A673 (cell line): ENCODE measurements around the gene LIMA1. TPM values are rescaled to one million over a fixed set of nuclear protein-coding genes. Genes with fewer than 3 reads are reported as not detected.

ENCODE experiments used
- BruUV-seq: library from RNA; stranded (reverse); fragments of 400-500 nt; replicated peaks from 2 replicates; lab custom pipeline; 2021; lab: Mats Ljungman, UMichigan
- CTCF ChIA-PET: fragments of 300-600 bp; sonication (Branson Sonifier 250); formaldehyde crosslinking; loops from one replicate; lab custom pipeline; 2022; ENCODE audit warnings: antibody characterized with exemption; lab: Charles Lee
- POLR2A ChIA-PET: fragments of 300-600 bp; sonication (Branson Sonifier 250); formaldehyde crosslinking; loops from one replicate; lab custom pipeline; 2022; ENCODE audit warnings: antibody characterized with exemption; ENCODE audit not compliant: low non-redundant PET; lab: Charles Lee
- DNase-seq: peaks from one replicate; pipeline ENCODE4 v3.0.0-alpha.2; 2015; ENCODE audit warnings: low spot score
- H3K27ac ChIP-seq: fragments of 200-600 bp; sonication (generic); 2 replicates; pipeline ENCODE4 v1.5.1; 2016; ENCODE audit warnings: mixed run types, low read depth, mild to moderate bottlenecking, mixed read lengths, antibody characterized with exemption, low read length; ENCODE audit not compliant: poor library complexity, severe bottlenecking
- H3K27me3 ChIP-seq: fragments of 200-600 bp; sonication (generic); replicated peaks from 2 replicates; pipeline ENCODE4 v1.6.1; 2017; ENCODE audit warnings: mixed run types, low read depth, mild to moderate bottlenecking, mixed read lengths, antibody characterized with exemption, low read length; ENCODE audit not compliant: insufficient read depth, poor library complexity
- H3K36me3 ChIP-seq: fragments of 200-600 bp; sonication (generic); 2 replicates; pipeline ENCODE4 v1.6.1; 2016; ENCODE audit warnings: mixed run types, mild to moderate bottlenecking, mixed read lengths, antibody characterized with exemption, low read length; ENCODE audit not compliant: insufficient read depth, poor library complexity, severe bottlenecking
- H3K4me1 ChIP-seq: fragments of 200-600 bp; sonication (generic); 2 replicates; pipeline ENCODE4 v1.6.1; 2017; ENCODE audit warnings: mixed run types, mild to moderate bottlenecking, mixed read lengths, antibody characterized with exemption, low read length; ENCODE audit not compliant: insufficient read depth, poor library complexity, severe bottlenecking
- H3K4me3 ChIP-seq: fragments of 200-600 bp; sonication (generic); 2 replicates; pipeline ENCODE4 v1.5.1; 2016; ENCODE audit warnings: low read depth, mixed run types, mild to moderate bottlenecking, mixed read lengths, low read length; ENCODE audit not compliant: poor library complexity, severe bottlenecking
- H3K9me3 ChIP-seq: fragments of 200-600 bp; sonication (generic); 2 replicates; pipeline ENCODE4 v1.6.1; 2016; ENCODE audit warnings: mixed run types, low read depth, mild to moderate bottlenecking, mixed read lengths, antibody characterized with exemption, low read length; ENCODE audit not compliant: poor library complexity, severe bottlenecking
- EZH2 ChIP-seq: fragments of 200-600 bp; sonication (generic); IDR thresholded peaks from 2 replicates; pipeline ENCODE4 v1.6.1; 2017; ENCODE audit warnings: borderline replicate concordance, low read depth, mild to moderate bottlenecking, mixed read lengths, antibody characterized with exemption, low read length; ENCODE audit not compliant: poor library complexity, severe bottlenecking
- intact Hi-C: fragments of 100-400 bp; cut with micrococcal nuclease; formaldehyde crosslinking; loops from one replicate; pipeline ENCODE4 v1.10.0; 2022; ENCODE audit not compliant: unreplicated experiment
- total RNA-seq: library from RNA; stranded (reverse); gene quantifications from 2 replicates; pipeline ENCODE4 v1.2.3, GENCODE V29; 2021
- TF ChIP-seq, protein P1 (sequence below): fragments of 300-800, 200-600 bp; sonication (generic); conservative IDR thresholded peaks from 2 replicates; pipeline ENCODE4 v1.5.1; 2017; ENCODE audit warnings: low read depth, mild to moderate bottlenecking, antibody characterized with exemption, low read length, moderate library complexity, mixed read lengths

Gene LIMA1
- total RNA-seq, 1 experiment from 2014 or later = 77.6 TPM

DNA sequence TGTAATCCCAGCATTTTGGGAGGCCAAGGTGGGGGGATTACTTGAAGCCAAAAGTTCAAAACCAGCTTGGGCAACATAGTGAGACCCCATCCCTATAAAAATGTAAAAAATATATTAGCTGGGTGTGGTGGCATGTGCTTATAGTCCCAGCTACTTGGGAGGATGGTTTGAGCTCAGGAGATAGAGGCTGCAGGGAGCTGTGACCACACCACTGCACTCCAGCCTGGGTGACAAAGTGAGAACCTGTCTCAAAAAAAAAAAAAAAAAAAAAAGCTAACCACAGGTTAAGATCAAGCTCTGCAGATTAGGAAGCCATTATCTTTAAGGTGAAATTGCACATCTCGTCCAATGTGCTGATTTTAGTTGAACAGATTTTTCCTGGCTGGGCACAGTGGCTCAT lies 92.5 kb downstream of the LIMA1 start:
- DNase-seq = no peak
- BruUV-seq = no TSS peak
- Histone ChIP-seq H3K4me1 (peaks cover 43% of the 10 kb centered on the region), H3K27ac (no peak overlapping the region), H3K4me3 (no peak overlapping the region), H3K36me3 (peaks cover 29% of the 10 kb centered on the region), H3K27me3 (no peaks in the 10 kb centered on the region), H3K9me3 (no peaks in the 10 kb centered on the region)
- intact Hi-C loops = no loop called here
- POLR2A ChIA-PET = no interaction called here
- CTCF ChIA-PET = interaction anchor here (0.6 kb wide), 1 partner anchor 80 kb away, joined by 7 read pairs; no protein-coding TSS in a partner anchor
- TF ChIP-seq, protein P1, sequence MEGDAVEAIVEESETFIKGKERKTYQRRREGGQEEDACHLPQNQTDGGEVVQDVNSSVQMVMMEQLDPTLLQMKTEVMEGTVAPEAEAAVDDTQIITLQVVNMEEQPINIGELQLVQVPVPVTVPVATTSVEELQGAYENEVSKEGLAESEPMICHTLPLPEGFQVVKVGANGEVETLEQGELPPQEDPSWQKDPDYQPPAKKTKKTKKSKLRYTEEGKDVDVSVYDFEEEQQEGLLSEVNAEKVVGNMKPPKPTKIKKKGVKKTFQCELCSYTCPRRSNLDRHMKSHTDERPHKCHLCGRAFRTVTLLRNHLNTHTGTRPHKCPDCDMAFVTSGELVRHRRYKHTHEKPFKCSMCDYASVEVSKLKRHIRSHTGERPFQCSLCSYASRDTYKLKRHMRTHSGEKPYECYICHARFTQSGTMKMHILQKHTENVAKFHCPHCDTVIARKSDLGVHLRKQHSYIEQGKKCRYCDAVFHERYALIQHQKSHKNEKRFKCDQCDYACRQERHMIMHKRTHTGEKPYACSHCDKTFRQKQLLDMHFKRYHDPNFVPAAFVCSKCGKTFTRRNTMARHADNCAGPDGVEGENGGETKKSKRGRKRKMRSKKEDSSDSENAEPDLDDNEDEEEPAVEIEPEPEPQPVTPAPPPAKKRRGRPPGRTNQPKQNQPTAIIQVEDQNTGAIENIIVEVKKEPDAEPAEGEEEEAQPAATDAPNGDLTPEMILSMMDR = no peak
- TF ChIP-seq EZH2 = no peak

DNA sequence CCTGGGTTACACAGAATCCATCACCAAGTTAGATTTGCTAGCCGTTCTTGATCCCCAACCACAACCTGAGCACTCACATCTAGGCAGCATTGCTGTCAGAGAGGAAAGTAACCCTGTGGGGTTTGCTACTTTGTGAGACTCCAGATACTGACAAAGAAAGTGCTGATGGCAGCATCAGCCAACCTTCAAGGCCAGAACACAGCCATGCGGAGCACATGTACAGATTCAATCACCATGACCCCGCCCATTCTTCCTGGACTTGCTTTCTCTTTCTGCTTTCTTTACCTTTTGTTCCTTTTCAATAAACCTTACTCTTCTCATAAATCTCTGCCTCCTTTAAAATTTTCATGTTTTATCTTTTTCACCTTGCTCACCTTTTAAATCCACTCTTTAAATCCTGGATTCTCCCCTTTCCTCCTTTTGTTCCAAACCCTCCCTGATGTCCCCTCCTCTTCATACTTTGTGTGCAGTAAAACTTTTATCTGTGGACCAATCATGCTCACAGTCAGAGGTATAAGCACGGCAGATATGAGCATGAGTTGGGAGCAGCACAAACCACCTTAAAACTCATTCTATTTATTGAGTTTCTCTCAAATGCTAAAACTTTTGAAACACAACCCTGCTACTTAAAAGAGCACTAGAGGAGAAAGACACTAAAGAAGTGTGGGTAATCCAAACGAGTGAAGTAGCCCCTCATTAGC lies 94.3 kb downstream of the LIMA1 start:
- ChIA-PET CTCF (no interaction called here), POLR2A (interaction anchor here (0.7 kb wide), 1 partner anchor 13 kb away, joined by 8 read pairs; no protein-coding TSS in a partner anchor)
- Histone ChIP-seq H3K27me3 (no peaks in the 10 kb centered on the region), H3K9me3 (no peaks in the 10 kb centered on the region), H3K36me3 (peaks cover 27% of the 10 kb centered on the region), H3K27ac (peak overlapping the region; percentile 71), H3K4me1 (peaks cover 49% of the 10 kb centered on the region), H3K4me3 (no peak overlapping the region)
- intact Hi-C loops = loop anchor here (5.0 to 10.0 kb wide), 2 partner anchors 33 to 126 kb away; no protein-coding TSS in a partner anchor
- TF ChIP-seq EZH2 = no peak
- TF ChIP-seq, protein P1 = no peak
- DNase-seq = no peak
- BruUV-seq = no TSS peak

DNA sequence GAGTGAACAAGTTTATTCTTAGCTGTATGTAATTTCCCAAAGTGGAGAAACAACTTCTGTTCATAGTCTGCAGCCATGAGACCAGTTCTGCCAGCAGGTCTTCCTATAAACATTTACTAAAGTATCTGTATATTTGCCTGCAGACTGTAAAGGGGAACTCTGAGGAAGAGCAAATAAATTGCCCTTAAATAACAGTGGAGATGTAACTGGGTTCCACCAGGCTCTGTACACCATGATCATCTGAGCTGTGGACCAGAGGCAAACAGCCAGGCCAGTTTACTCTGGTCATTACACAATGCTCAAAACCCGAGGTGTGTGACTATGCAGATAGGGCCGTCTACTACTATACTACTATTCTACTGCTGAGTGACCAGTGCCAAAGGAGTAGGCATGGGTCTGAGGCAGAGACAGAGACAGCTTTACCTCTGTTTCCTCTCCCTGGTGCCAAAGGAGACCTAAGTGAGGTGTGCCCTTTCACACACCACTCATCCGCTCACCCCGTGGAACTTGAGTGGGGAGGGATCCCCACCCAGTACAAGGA lies 95.0 kb downstream of the LIMA1 start:
- DNase-seq = no peak
- Histone ChIP-seq H3K36me3 (peaks cover 29% of the 10 kb centered on the region), H3K27ac (peak overlapping the region; percentile 71), H3K27me3 (no peaks in the 10 kb centered on the region), H3K4me3 (no peak overlapping the region), H3K4me1 (peaks cover 52% of the 10 kb centered on the region), H3K9me3 (no peaks in the 10 kb centered on the region)
- BruUV-seq = no TSS peak
- TF ChIP-seq, protein P1 = no peak
- TF ChIP-seq EZH2 = no peak
- ChIA-PET POLR2A (no interaction called here), CTCF (no interaction called here)
- intact Hi-C loops = loop anchor here (5.0 to 10.0 kb wide), 2 partner anchors 34 to 126 kb away; no protein-coding TSS in a partner anchor
